ENCODE data around the gene MDH1B.
A peak's percentile ranks its signal among the peaks of the same experiment; 100 is the strongest.

MDH1B gene

DNA sequence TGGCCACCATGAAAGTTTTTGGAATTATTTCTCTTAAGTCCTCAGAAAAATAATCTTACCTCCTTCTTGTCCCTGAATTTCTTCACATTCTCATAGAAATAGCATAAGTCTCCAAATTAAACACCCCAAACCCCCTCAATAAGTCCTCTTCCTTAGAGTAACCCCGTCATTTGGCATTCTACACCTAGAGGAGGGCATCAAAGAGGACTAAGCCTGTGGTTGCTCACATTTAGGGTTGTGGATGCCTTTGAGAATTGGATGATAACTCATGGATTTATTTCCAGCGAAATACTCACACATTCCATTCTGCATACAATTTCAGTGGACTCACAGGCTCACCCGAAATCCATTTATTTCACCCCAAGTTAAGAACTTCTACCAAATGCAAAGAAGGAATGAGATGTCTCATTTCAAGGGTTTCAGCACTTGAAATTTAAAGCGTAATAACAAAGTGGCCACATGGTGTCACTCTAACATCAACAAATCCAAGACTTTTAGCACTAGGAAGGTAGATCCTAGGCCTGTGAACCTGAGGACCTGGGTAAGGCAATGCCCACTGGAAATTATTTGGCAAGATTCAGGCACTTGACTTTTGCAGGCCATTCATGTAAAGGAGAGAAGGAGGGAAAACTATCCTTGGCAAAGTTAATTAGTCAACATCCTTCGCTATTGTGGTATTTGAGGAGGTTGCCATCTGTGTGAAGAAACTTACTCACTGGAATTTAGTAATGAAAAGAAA lies 71.6 kb downstream of the MDH1B start:
- peak; percentile 47 for DNase-seq

DNA sequence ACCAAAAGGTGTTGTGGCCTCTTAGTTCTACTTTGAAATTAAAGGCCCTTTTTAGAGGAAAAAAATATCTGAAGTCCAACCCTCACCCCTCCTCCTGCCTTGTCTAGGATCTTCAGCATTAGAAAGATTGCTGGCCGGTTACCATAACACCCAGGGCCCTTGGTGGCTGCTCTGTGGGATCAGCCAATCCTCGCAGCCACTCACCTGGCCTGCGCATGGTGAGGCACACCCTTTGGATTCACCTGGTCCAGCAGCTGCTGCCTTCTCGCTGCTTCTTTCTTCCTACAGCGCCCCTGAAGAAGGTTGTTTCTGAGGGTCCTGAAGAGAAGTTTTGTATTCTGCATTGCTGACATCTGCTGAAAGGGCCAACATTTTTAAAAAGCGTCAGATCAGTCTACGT lies 72.2 kb downstream of the MDH1B start:
- DNase-seq: no peak

DNA sequence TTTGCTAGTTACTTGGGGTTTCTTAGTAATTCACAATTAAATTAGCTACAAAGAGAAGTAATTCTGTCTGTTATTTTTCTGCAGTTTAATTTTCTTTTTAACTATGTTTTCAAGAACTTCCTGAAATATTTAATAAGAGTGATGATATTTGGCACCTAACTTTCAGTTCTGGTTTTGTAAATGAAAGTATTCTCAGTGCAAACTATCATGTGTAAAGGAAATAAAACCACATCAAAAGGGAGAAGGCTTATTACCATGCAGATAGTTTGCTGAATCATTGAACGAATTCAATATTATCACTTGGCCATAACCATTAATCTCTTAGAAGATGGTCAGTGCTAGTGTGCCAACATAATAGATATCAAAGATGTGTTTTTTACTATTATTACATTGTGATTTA lies 76.1 kb downstream of the MDH1B start:
- no peak for DNase-seq

DNA sequence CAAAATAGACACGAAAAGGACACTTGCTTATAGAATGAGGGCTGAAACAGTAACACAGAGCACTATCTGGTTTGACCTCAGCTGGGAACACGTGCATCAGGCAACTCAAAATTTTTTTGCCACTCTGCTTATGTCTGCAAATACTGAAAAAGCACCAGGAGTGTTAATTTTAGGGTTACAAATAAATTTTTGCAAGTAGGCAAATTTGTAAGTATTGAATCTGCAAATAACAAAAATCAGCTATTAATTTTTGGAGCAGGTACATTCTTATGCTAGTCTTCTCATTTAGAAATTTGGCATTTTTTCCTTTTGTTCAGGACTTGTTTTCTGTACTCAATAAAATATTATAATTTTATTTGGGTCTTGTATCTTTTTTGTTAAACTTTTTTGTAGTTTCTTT lies 76.7 kb downstream of the MDH1B start:
- no peak for DNase-seq
